T-helper 1 cell (primary cell): ENCODE measurements around the gene TAS2R4.
"Not testable (repeated sequence)": the region's sequence is repeated elsewhere in the genome, so short reads cannot be mapped to it uniquely, and the experiment has no call there.

ENCODE experiments used
- DNase-seq, 5 donors: peaks; one replicate each; pipeline ENCODE4 v3.0.0-alpha.2; 2012 to 2020
- total RNA-seq, 4 donors: gene quantifications; one replicate each; lab custom pipeline; 2026; lab: John Stamatoyannopoulos, UW

Gene TAS2R4
- total RNA-seq, result 0 to 0.93 (median 0.56) reads per million in 4 donors

GRCh38 chr7:141776374-141776773 lies at the start of gene TAS2R4:
TAS2R4 (plus strand) TSS chr7:141776674; CDS start chr7:141778489, 1,815 bp downstream.
- DNase-seq, result no peak

- DNase-seq, result no peak
Observed at GRCh38 chr7:141729020-141729419, 47.5 kb upstream of the TAS2R4 start.

GRCh38 chr7:141731476-141732149 lies 44.9 kb upstream of the TAS2R4 start:
- DNase-seq, result no peak

- peak in 1 of 5 donors; percentile 21 for DNase-seq
Observed at GRCh38 chr7:141737118-141737835, 39.2 kb upstream of the TAS2R4 start.

GRCh38 chr7:141737836-141738591 lies 38.5 kb upstream of the TAS2R4 start, which contains the start of gene SSBP1:
SSBP1 (plus strand) TSS chr7:141738358; CDS start chr7:141739167, 809 bp downstream.
- DNase-seq, result peak; percentile 77 to 97 (median 86)

- no peak for DNase-seq
Observed at GRCh38 chr7:141738592-141739013, 37.9 kb upstream of the TAS2R4 start.

- no peak for DNase-seq
Observed at GRCh38 chr7:141739250-141739649, 37.2 kb upstream of the TAS2R4 start.

GRCh38 chr7:141742229-141742628 lies 34.2 kb upstream of the TAS2R4 start:
- no peak for DNase-seq

GRCh38 chr7:141744131-141744530 lies 32.3 kb upstream of the TAS2R4 start:
- DNase-seq, result no peak

GRCh38 chr7:141748396-141748795 lies 28.1 kb upstream of the TAS2R4 start:
- no peak for DNase-seq

GRCh38 chr7:141751904-141752303 lies 24.6 kb upstream of the TAS2R4 start:
- DNase-seq, result not testable (repeated sequence)

GRCh38 chr7:141752634-141753033 lies 23.8 kb upstream of the TAS2R4 start:
- no peak for DNase-seq

GRCh38 chr7:141754939-141755338 lies 21.5 kb upstream of the TAS2R4 start:
- DNase-seq, result peak in 1 of 5 donors; percentile 7

- no peak for DNase-seq
Observed at GRCh38 chr7:141763797-141764196, 12.7 kb upstream of the TAS2R4 start, which contains the start of gene TAS2R3. TAS2R3 (plus strand) TSS chr7:141764097; CDS start chr7:141764159, 62 bp downstream.

- DNase-seq, result not testable (repeated sequence)
Observed at GRCh38 chr7:141770083-141770583, 6.3 kb upstream of the TAS2R4 start.

- DNase-seq, result peak in 2 of 5 donors; percentile 6 to 48
Observed at GRCh38 chr7:141785706-141786552, 9.5 kb downstream of the TAS2R4 start.

- no peak for DNase-seq
Observed at GRCh38 chr7:141788296-141788695, 11.8 kb downstream of the TAS2R4 start.

- DNase-seq, result no peak
Observed at GRCh38 chr7:141789917-141790316, 13.4 kb downstream of the TAS2R4 start, which contains the start of gene TAS2R5. TAS2R5 (plus strand) TSS chr7:141790217; CDS start chr7:141790362, 145 bp downstream.

GRCh38 chr7:141792526-141792925 lies 16.1 kb downstream of the TAS2R4 start:
- DNase-seq, result no peak

- no peak for DNase-seq
Observed at GRCh38 chr7:141820067-141820466, 43.6 kb downstream of the TAS2R4 start.

- not testable (repeated sequence) for DNase-seq
Observed at GRCh38 chr7:141822432-141822831, 46.0 kb downstream of the TAS2R4 start.
